ENCODE data around the gene GOLGA1.
A peak's percentile ranks its signal among the peaks of the same experiment; 100 is the strongest.
"Not testable (repeated sequence)": the region's sequence is repeated elsewhere in the genome, so short reads cannot be mapped to it uniquely, and the experiment has no call there.

Gene GOLGA1

DNA sequence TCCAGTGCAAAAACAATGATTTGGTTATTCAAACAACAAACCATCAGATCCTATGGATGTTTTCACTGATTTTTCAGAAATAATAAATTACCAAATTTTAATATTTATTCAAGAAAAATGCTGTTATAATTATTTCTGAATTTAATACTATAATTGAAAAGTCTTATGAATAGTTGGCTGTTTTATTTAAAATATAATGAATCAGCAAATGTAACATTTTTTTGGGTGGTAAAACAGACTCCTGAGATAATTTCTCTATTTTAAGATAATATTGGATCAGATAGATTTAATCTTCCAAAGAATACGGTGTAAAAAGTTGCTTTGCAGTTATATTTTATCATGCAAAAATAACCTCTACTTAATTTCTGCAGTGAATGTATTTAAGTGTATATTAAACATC lies 5.3 kb upstream of the GOLGA1 start:
- Histone ChIP-seq H3K4me3 (no peak overlapping the region), H3K27ac (no peak overlapping the region)

DNA sequence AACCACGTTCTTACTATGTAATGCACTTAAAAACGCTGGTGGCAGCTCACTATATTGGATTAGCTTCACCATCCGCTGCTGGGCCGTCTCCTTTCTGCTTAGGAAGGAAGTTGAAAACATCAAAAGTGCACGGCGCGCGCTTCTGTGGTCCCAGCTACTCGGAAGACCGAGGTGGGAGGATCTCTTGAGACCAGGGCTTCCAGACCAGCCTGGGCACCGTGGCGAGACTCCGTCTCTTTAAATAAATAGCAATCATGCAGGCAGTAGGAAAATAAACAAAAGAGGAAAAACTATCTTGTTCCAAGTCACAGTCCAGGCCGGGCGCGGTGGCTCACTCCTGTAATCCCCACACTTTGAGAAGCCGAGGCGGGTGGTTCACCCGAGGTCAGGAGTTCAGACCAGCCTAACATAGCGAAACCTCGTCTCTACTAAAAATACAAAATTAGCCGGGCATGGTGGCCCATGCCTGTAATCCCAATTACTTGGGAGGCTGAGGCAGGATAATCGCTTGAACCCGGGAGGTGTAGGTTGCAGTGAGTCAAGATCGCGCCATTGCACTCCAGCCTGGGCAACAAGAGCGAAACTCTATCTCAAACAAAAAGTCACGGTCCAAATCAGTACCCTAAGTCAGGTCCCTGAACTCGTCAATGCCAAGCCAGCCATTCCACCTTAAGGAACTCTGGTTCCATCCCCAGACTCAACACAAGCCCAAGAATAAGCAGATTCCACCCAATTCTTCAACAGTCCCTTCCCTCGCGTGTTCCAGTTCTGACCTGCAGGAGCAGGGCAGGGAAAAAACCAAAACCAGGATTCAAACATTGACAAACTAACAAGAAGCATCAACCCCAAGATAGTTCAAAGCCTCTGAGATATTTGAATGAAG lies 1.0 kb upstream of the GOLGA1 start:
- Histone ChIP-seq H3K4me3 (peak overlapping the region; percentile 67 to 87 (median 73)), H3K27ac (peak overlapping the region; percentile 89 to 99 (median 96))

DNA sequence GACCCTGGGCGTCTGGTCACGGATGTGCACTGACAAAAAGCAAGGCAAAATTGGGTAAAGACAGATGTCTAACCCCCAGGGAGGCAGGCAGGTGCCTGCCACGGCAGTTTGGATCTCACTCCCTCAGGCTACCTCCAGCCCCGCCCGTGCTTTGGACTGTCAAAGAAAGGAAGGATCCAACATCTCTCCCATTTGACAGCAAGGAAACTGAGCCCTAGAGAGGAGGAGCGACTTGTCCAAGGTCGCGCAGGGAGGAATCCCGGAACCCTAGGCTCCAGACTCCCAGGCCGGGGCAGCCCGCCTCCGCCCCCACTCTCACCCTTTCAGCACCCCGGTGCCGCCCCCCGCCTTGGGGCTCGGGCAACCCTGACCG lies 376 bp downstream of the GOLGA1 start:
- peak overlapping the region; percentile 67 to 87 (median 73) for H3K4me3 ChIP-seq
- peak overlapping the region; percentile 89 to 99 (median 96) for H3K27ac ChIP-seq

DNA sequence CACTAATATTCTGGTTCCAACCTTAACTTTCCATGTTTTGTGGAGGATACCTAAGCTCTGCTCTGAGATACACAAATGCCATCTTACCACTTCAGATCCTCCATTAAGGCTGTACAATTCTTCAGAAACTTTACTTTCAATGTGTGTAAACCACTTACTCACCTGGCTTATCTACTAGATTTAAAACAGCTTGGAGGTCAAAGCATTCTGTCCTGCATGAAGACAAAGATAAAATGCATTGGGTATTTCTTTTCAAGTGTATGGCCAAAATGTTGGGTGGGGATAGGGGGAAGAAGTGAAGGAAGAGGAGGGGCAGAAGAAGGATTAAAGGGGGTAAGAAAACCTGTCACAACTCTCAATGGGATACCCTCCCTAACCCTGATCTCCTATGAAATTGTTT lies 939 bp downstream of the GOLGA1 start:
- Histone ChIP-seq H3K27ac (peak overlapping the region in 16 of 21 experiments; percentile 89 to 99 (median 96)), H3K4me3 (peak overlapping the region; percentile 67 to 87 (median 73))

DNA sequence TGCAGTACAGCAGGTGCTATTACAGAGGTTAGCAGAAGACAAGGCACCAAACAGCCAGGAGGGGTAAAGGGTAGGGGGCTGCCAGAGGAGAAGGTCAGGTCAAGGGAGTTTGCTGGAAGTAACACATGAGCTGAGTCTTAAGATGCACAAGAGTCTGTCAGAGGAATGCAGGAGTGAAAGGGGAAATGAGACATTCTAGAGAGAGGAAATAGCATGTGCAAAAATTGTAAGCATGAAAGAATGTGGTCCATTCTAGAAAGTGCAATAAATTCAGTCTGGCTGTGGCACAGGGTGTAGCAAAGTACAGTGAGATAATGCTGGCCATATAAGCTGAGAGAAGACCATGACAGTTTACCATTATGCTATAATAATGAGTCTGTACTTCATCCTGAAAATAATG lies 6.6 kb downstream of the GOLGA1 start:
- no peak overlapping the region for H3K27ac ChIP-seq
- H3K4me3 ChIP-seq, result no peak overlapping the region

DNA sequence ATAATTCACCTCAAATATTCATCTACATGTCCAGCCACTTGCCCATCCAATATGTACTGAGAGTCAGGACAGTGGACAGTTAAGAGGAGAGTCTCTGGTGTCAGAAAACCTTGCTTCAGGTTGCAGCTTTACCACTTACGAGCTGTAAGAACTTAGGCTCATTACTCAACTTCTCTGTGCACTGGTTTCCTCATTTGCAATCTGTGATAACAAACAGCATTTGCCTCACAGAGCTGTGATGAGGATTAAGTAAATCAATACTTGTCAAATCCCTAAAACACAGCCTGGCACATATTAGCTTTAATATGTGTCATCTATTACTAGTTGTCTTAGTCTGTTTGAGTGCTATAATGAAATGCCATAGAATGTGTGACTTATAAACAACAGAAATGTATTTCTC lies 8.6 kb downstream of the GOLGA1 start:
- Histone ChIP-seq H3K4me3 (no peak overlapping the region), H3K27ac (no peak overlapping the region)

DNA sequence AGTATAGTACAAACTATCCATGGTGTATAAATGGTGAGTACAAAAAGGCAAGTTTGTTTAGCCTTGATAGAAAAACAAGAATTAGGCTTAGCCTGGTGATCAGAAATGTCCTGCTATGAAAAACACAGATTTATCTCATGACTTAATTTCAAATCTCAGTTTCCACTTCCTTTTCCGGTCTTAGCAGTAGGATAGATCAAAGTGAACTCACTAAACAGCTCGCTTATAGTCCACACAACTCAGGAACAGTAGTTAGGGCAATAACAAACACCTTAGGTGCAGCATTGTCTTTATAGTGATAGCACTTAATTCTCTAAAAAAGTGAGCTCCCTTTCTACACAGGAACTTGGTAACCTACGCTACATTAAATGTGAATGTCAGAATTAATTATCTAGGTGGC lies 11.4 kb downstream of the GOLGA1 start:
- Histone ChIP-seq H3K27ac (peak overlapping the region in 2 of 21 experiments; percentile 20 to 49), H3K4me3 (no peak overlapping the region)

DNA sequence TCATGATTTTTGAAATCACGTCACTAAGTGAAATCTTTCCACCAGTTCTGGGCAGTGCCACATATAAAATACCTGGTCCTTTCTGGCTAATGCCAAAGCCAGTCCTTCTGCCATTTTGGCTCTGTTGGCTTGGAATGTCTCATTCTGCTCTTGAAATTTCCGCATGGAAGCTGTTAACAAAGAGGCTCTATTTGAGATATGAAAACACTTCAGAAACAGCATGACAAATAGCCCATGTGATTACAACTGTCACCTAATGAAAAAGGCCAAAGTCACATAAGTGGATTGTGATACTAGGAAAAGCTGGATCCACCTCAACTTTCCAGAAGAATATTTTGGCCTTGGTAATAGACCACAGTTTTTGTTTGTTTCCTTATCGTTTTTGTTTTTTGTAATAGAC lies 12.8 kb downstream of the GOLGA1 start:
- no peak overlapping the region for H3K27ac ChIP-seq
- H3K4me3 ChIP-seq, result no peak overlapping the region

DNA sequence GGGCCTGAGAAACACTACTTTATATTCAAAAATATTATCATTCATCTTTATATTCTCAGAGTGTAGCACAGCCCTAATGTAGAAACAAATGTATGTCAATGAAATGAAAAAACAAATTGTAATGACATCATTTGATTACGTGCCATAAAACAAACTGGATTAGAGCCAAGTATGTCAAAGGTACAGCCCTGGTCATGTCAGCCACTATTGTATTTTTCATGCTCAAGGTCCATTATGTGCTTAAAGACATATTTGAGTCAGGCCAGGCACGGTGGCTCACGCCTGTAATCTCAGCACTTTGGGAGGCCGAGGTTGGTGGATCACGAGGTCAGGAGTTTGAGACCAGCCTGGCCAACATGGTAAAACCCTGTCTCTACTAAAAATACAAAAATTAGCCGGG lies 20.5 kb downstream of the GOLGA1 start:
- not testable (repeated sequence) for H3K27ac ChIP-seq, H3K4me3 ChIP-seq

DNA sequence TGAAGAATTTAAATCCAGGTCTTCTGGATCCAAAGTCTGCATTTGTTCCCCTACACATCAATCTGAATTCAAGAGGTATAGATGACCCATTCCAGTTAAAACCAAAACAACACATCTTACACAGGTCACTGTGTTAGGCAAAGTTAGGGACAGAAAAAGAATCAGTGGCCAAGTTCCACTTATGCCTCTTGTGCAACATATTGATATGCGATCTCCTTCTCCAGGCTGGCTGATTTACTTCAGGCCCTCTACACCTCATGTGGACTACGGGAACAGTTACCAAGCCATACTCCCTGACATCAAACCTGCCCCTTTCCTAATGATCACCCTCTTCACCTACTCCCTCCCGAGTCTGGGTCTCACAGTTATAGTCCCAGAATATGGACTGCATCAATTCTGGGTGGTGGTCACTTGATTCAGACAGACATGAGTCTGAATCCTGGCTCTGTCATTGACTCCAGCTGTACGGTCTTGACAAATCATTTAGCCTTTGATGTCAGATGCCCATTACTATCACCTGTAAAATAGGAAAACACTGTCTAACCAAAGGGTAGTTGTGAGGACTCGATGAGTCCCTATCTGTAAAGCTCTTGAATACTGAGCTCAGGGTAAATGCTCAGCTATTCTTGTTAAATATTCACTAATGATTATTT lies 26.0 kb downstream of the GOLGA1 start:
- Histone ChIP-seq H3K4me3 (no peak overlapping the region), H3K27ac (no peak overlapping the region)

DNA sequence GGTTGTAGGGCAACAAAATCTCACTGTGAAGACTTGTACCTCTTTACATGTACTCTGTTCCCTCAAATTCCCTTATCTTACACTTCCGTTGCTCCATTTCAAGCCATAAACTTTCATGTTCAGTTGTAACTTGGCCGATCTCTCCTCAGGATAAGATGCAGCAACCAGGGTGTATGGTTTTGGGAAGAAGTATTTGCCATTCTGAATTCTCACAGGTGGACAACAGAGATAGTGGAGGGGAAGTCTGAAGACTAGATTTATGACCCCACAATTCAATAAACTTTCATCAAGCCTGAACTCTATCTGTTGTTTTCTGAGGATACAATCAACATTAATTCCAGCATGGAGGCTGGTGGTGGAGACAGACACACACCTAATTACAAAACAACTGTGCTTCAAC lies 27.5 kb downstream of the GOLGA1 start:
- Histone ChIP-seq H3K4me3 (no peak overlapping the region), H3K27ac (no peak overlapping the region)

DNA sequence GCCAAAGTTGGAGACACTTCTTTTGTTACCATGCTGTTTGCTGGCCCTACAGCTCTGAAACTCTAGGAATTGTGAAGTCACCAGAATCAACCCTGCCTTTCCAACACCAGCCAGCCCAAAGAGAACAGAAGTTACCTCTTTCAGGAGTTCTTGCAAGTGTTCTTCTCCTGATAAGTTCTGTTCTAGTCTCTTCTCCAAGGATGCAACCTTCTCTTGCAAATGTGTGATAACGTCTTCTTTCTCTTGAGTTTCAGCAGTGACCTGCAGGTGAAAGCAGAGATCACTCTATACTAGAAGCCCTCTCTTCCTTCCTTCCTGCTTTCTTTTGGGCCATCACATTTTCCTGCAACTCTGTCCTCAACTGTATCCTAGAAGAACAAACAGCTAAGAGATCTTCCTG lies 29.1 kb downstream of the GOLGA1 start:
- H3K4me3 ChIP-seq, result no peak overlapping the region

DNA sequence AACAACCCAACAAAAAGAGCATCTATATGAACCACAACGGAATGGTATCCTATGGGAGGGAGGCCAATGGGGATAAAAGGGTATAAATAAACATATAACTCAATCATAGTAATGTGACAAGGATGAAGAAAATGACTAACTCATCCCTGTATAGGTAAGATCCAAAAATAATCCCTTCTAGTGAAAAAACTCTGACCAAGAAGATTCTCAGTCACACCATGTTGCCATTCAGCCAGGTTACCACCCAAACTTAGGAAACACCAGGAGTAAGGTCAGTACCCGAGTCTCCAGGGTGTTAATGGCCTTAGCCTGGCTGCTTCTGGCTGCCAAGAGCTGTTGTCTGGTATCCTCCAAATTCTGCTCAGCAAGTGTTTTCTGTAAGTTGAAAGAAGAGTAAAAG lies 32.8 kb downstream of the GOLGA1 start:
- H3K4me3 ChIP-seq, result no peak overlapping the region
- H3K27ac ChIP-seq, result no peak overlapping the region

More for the DNA sequence above, 29.1 kb downstream of the GOLGA1 start:
- H3K27ac ChIP-seq, result no peak overlapping the region

DNA sequence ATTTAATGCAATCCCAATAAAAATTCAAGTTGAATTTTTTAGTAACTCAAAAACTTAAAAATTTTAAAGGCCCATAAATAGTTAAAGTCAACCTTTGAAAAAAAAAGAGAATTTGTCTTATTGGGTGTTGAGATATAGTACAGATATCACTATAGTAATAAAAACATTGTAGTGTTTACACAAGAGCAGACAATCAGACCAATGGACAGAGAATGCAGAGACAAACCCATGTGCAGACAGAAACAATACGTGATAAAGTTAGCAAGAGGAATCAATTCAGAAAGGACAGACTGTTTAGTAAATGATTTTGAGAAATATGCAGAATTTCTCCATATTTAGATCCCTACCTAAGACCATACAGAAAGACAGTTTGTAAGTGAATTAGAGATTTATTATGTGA lies 33.9 kb downstream of the GOLGA1 start:
- H3K27ac ChIP-seq, result no peak overlapping the region
- H3K4me3 ChIP-seq, result no peak overlapping the region

DNA sequence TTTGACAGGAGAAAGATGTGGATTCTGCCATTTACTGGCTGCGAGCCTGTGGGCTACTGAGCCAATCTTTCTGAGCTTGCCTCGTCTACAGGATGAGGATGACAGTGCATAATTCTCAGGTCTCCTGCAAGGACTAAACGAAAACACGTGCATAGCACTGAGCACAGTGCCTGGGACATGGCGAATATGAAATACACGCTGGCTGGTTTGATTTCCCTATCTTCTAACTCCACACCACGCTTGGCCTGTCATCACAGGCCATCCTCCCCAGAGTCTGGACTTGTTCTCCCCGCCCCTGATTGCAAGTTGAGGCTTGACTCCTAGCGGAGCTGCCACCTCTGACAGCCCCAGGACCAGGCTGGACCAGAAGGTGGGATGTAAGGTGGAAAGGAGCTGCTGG lies 41.0 kb downstream of the GOLGA1 start:
- Histone ChIP-seq H3K27ac (no peak overlapping the region), H3K4me3 (no peak overlapping the region)

DNA sequence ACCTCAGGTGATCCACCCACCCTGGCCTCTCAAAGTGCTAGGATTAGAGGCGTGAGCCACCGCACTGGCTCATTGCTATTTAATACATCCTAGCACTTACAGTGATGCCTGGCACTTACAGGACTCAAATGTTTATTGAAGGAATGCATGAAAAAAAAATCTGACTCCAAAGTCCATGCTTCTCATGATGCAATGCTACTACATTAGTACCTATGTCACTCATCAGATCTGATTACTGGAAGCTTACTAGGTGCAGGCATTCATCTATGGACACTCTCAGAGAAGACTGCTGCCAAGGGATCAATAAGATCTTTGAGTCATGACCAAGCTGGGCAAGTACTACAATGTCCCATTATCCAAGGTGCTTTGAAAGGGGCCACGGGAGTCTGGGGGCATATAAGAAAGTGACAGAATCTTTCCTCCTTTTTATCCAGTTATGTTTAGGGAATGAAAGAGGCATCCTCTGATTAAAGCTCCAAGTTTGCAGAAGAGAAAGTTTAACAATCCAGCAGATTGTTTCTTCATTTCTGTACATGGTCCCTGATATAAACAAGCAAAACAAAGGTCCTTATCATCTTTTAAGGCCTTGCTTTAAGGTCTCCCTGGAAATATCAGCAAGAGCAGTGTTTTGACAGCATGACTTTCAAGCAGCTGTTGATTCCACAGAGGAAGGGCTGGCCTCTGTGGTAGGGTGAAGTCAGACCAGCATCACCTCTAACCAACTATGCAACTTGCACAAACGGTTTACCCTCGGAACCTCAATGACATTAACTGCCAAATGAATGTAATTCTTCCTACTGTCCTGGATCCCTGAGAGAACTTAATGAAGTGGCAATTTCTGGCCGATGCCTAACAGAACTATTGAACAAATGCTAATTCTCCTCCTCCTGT lies 43.1 kb downstream of the GOLGA1 start:
- no peak overlapping the region for H3K27ac ChIP-seq
- no peak overlapping the region for H3K4me3 ChIP-seq

DNA sequence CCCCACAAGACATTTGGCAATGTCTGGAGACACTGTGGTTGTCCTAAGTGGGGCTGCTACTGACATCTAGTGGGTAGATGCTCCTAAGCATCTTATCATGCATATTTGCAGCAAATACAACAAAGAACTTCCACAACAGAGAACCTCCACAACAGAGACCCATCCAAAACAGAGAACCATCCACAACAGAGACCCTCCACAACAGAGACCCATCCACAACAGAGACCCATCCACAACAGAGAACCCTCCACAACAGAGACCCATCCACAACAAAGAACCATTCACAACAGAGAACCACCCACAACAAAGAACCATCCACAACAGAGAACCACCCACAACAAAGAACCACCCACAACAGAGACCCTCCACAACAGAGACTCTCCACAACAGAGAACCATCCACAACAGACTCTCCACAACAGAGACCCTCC lies 46.1 kb downstream of the GOLGA1 start:
- no peak overlapping the region for H3K27ac ChIP-seq
- no peak overlapping the region for H3K4me3 ChIP-seq

DNA sequence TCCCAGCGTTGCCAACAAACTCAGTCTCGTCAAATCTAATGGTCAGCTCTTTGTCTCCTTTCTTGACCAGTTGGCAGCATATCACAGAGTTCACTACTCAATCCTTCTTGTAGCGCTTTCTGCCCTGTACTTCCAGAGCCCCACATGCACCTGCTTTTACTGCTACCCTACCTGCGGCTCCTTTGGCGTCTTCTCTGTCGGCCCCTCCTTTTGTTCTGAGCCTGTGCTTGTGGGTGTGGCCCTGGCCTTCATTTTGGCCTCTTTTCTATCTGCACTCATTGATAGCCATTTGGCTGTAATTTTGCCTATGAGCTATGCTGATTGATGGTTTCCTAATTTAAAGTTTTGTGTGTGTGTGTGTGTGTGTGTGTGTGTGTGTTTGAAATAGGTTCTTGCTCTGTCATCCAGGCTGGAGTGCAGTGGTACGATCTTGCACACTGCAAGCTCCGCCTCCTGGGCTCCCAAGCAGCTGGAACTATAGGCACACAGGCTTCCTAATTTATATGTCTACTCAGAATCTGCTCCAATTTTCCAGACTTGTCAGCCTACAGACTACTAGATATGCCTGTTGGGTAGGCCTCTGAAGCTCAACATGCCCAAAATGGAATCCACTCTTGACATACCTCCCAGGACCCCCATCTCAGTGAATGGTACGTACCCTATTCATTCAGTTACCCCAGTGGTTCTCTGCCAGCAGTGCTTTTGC lies 46.7 kb downstream of the GOLGA1 start:
- H3K27ac ChIP-seq, result no peak overlapping the region

DNA sequence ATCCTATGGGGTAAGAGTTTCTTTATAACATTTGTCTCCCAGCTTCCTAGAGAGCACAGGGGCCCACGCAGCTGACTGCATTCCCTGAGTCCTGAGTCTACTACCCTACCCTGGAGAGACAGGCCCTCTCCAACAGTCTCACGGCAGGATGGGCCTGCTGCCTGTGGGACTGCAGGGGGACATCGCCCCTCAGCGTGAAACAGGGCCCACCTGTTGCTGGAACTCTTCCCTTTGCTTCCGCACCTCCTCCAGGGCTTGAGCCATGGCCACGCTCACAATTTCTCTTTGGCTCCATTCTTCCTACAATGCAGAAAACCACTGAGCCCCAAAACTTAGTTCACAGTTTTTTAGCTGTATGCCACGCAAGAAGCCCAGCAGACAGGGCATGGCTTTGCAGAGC lies 50.7 kb downstream of the GOLGA1 start:
- no peak overlapping the region for H3K4me3 ChIP-seq
- H3K27ac ChIP-seq, result no peak overlapping the region

More for the DNA sequence above, 46.7 kb downstream of the GOLGA1 start:
- H3K4me3 ChIP-seq, result no peak overlapping the region

DNA sequence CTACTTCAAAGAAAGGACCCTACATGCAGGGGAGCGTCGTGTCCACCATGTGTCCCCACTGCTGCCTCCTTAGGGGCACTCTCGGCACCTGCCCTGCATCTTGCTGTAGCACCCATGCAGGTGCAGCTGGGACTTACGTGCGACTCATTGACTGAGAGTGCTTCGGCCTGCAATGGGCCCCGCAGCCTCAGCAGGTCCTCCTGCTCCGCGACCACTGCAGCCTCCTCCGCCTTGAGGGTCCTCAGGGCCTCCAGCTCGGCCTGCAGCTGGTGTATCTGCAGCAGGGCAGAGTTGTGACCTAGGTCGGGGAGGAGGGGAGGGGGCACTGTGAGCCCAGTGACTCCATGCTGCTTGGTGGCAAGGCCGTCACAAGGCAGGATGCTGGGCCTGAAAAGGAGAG lies 51.9 kb downstream of the GOLGA1 start:
- no peak overlapping the region for H3K4me3 ChIP-seq

More for the DNA sequence above, 51.9 kb downstream of the GOLGA1 start:
- H3K27ac ChIP-seq, result no peak overlapping the region
